GM21528 (cell line): ENCODE measurements around the gene INPPL1.

Experiments
- ATAC-seq: cut with Tn5 transposase; IDR thresholded peaks from one replicate; pipeline ENCODE4 v1.9.1; 2021; ENCODE audit warnings: mild to moderate bottlenecking, moderate library complexity; ENCODE audit not compliant: unreplicated experiment, low FRiP score

The INPPL1 gene

GRCh38 chr11:72274435-72274834 lies 49.9 kb downstream of the INPPL1 start:
- no peak for ATAC-seq

- ATAC-seq, result no peak
These were observed 54.3 kb downstream of the INPPL1 start for GRCh38 chr11:72278905-72279304.

GRCh38 chr11:72280037-72280436 lies 55.5 kb downstream of the INPPL1 start:
- no peak for ATAC-seq

GRCh38 chr11:72280726-72281315 lies 56.3 kb downstream of the INPPL1 start:
- ATAC-seq, result no peak

GRCh38 chr11:72283947-72284346 lies 59.4 kb downstream of the INPPL1 start:
- ATAC-seq, result no peak

- ATAC-seq, result no peak
These were observed 62.7 kb downstream of the INPPL1 start for GRCh38 chr11:72287293-72287692.
